ENCODE data around the gene LRRC23. TPM values are rescaled to one million over a fixed set of nuclear protein-coding genes. Genes with fewer than 3 reads are reported as not detected.

The LRRC23 gene
- total and polyA plus RNA-seq, 2 of the 13 experiments (the other 11 are each of a cell fraction or from before 2014, with no cell fraction given): 6.0 to 7.8 TPM

- ChIA-PET POLR2A (interaction anchor here (2.0 to 2.4 kb wide), 2 partner anchors 29 to 47 kb away, joined by 12 to 15 read pairs; partner anchors contain the start of genes C12orf57, RNU7-1 and TPI1), CTCF (ENCODE audit: low intra/inter-chr PET ratio, low total read pairs) (no interaction called here)
- peaks cover 5 to 24% of the 10 kb centered on the region in 2 experiments; a peak in 3 of 5 replicates for H3K36me3 ChIP-seq (replicated peaks in 1 of 2; ENCODE audit: control insufficient read depth in 1 of 2, insufficient read depth in 2 of 2, low read length in 2 of 2)
- H3K4me1 ChIP-seq (ENCODE audit: insufficient read depth, low read length): peaks cover 46% of the 10 kb centered on the region
- peak overlapping the region; percentile 23 to 90 (median 77); a peak in 4 of 6 replicates for H3K4me3 ChIP-seq (replicated peaks in 1 of 3; ENCODE audit: insufficient read depth in 1 of 3, low read depth in 2 of 3, low read length in 3 of 3)
- 83% methylated on average over 9 of the region's 14 CpGs for WGBS (ENCODE audit: low lambda C conversion rate)
- DNase-seq (ENCODE audit: low spot score) (no peak), ATAC-seq (no peak), FAIRE-seq (no peak)
- TF ChIP-seq EP300 (IDR thresholded peaks at IDR 0.05; ENCODE audit: low read depth in 2 of 2, low read length in 2 of 2) (no peak), EP300 (CRISPR knock-in tag; IDR thresholded peaks at IDR 0.05; ENCODE audit: borderline replicate concordance) (no peak), FOXO1 (CRISPR knock-in tag; IDR thresholded peaks at IDR 0.05) (no peak)
- H3K9ac ChIP-seq (ENCODE audit: insufficient read depth, low read depth, low read length): peak overlapping the region; percentile 77; the same call in 1 of the 2 replicates
- no peaks in the 10 kb centered on the region for H4K20me1 ChIP-seq (ENCODE audit: insufficient read depth, low read length)
- H3K4me2 ChIP-seq (ENCODE audit: low read depth, low read length): peak overlapping the region; percentile 96
- H2AFZ ChIP-seq (ENCODE audit: low read length): no peak overlapping the region
- no peaks in the 10 kb centered on the region for H3K27me3 ChIP-seq (ENCODE audit: control insufficient read depth in 1 of 2, insufficient read depth in 2 of 2, low read length in 2 of 2)
- H3K9me3 ChIP-seq (ENCODE audit: low read length): no peaks in the 10 kb centered on the region
- peaks cover 17% of the 10 kb centered on the region for H3K79me2 ChIP-seq (ENCODE audit: insufficient read depth, low read length)
- no TSS peak for BruUV-seq (replicated peaks)
- in situ Hi-C loops (cut with HindIII; ENCODE audit: extremely low pct_ligation_motif_present, low pct_unique_long_range_greater_than_20kb) (no loop called here), intact Hi-C loops (cut with micrococcal nuclease; ENCODE audit: unreplicated experiment) (no loop called here)
- H3K27ac ChIP-seq (ENCODE audit: extremely low read length, insufficient read depth, low read length): no peak overlapping the region
These were observed 11.2 kb downstream of the LRRC23 start for GRCh38 chr12:6915789-6916285.

GRCh38 chr12:6916426-6917200 is 12.0 kb downstream of the LRRC23 start:
- ATAC-seq: no peak
- in situ Hi-C loops (cut with HindIII; ENCODE audit: extremely low pct_ligation_motif_present, low pct_unique_long_range_greater_than_20kb) (no loop called here), intact Hi-C loops (cut with micrococcal nuclease; ENCODE audit: unreplicated experiment) (no loop called here)
- H3K27ac ChIP-seq (ENCODE audit: extremely low read length, insufficient read depth, low read length): no peak overlapping the region
- ChIA-PET POLR2A (no interaction called here), CTCF (ENCODE audit: low intra/inter-chr PET ratio, low total read pairs) (no interaction called here)
- FAIRE-seq: no peak
- DNase-seq (ENCODE audit: low spot score): no peak
- TF ChIP-seq HIVEP1 (CRISPR knock-in tag; IDR thresholded peaks at IDR 0.05): no peak
- H3K4me3 ChIP-seq (replicated peaks in 1 of 3; ENCODE audit: insufficient read depth in 1 of 3, low read depth in 2 of 3, low read length in 3 of 3): no peak overlapping the region; a peak in 1 of 6 replicates
- H3K79me2 ChIP-seq (ENCODE audit: insufficient read depth, low read length): peaks cover 17% of the 10 kb centered on the region
- H3K9ac ChIP-seq (ENCODE audit: insufficient read depth, low read depth, low read length): no peak overlapping the region
- H3K36me3 ChIP-seq (replicated peaks in 1 of 2; ENCODE audit: control insufficient read depth in 1 of 2, insufficient read depth in 2 of 2, low read length in 2 of 2): peaks cover 5 to 29% of the 10 kb centered on the region in 2 experiments; a peak in 3 of 5 replicates
- 94% methylated on average over 11 of the region's 11 CpGs for WGBS (ENCODE audit: low lambda C conversion rate)
- peaks cover 39% of the 10 kb centered on the region for H3K4me1 ChIP-seq (ENCODE audit: insufficient read depth, low read length)
- no peaks in the 10 kb centered on the region for H3K9me3 ChIP-seq (ENCODE audit: low read length)
- no peaks in the 10 kb centered on the region for H3K27me3 ChIP-seq (ENCODE audit: control insufficient read depth in 1 of 2, insufficient read depth in 2 of 2, low read length in 2 of 2)
- BruUV-seq (replicated peaks): TSS peak; percentile 28
- H3K4me2 ChIP-seq (ENCODE audit: low read depth, low read length): peak overlapping the region; percentile 4; the same call in 1 of the 2 replicates
- H4K20me1 ChIP-seq (ENCODE audit: insufficient read depth, low read length): no peaks in the 10 kb centered on the region
- H2AFZ ChIP-seq (ENCODE audit: low read length): no peak overlapping the region
